ENCODE data around the gene LRIT1.

LRIT1 gene

GRCh38 chr10:84193327-84193726, 48.0 kb downstream of the LRIT1 start:
- DNase-seq (ENCODE audit: low read depth), result no peak

GRCh38 chr10:84191106-84191505, 50.2 kb downstream of the LRIT1 start:
- no peak for DNase-seq (ENCODE audit: low read depth)

- DNase-seq (ENCODE audit: low read depth), result no peak
Measured at GRCh38 chr10:84190621-84191020, 50.7 kb downstream of the LRIT1 start.

- DNase-seq (ENCODE audit: low read depth), result no peak
Measured at GRCh38 chr10:84188815-84189214, 52.5 kb downstream of the LRIT1 start.

- no peak for DNase-seq (ENCODE audit: low read depth)
Measured at GRCh38 chr10:84185526-84186175, 55.7 kb downstream of the LRIT1 start.

- DNase-seq (ENCODE audit: low read depth), result no peak
Measured at GRCh38 chr10:84184517-84184916, 56.8 kb downstream of the LRIT1 start.

- no peak for DNase-seq (ENCODE audit: low read depth)
Measured at GRCh38 chr10:84181631-84182030, 59.7 kb downstream of the LRIT1 start.
